Stimulated activated CD4-positive, alpha-beta T cell treated with anti-CD3 and anti-CD28 coated beads, Interleukin-1b, Interleukin-23, amount 100 ng/mL, for 4 hours (primary cell): ENCODE measurements around the gene PDE10A.

ENCODE experiments used
- DNase-seq, 2 donors: peaks; one replicate each; pipeline ENCODE4 v3.0.0-alpha.2; 2020; ENCODE audit warnings: low read depth in 2 of 2

PDE10A gene

GRCh38 chr6:165655191-165655590 is 7.8 kb downstream of the PDE10A start:
- DNase-seq, result no peak

- DNase-seq, result no peak
These were observed 8.9 kb downstream of the PDE10A start for GRCh38 chr6:165654144-165654543.

GRCh38 chr6:165653607-165654006 is 9.4 kb downstream of the PDE10A start:
- DNase-seq, result no peak

- no peak for DNase-seq
These were observed 9.8 kb downstream of the PDE10A start for GRCh38 chr6:165653196-165653595.

- DNase-seq, result no peak
These were observed 10.3 kb downstream of the PDE10A start for GRCh38 chr6:165652766-165653165.

- no peak for DNase-seq
These were observed 13.6 kb downstream of the PDE10A start for GRCh38 chr6:165649166-165650137.

GRCh38 chr6:165647041-165647440 is 16.0 kb downstream of the PDE10A start:
- DNase-seq, result no peak

GRCh38 chr6:165645919-165646318 is 17.1 kb downstream of the PDE10A start:
- DNase-seq, result no peak

GRCh38 chr6:165644586-165645266 is 18.3 kb downstream of the PDE10A start:
- no peak for DNase-seq

- no peak for DNase-seq
These were observed 20.0 kb downstream of the PDE10A start for GRCh38 chr6:165643015-165643414.

- DNase-seq, result no peak
These were observed 21.3 kb downstream of the PDE10A start for GRCh38 chr6:165641672-165642156.

GRCh38 chr6:165640806-165641205 is 22.2 kb downstream of the PDE10A start:
- no peak for DNase-seq

GRCh38 chr6:165638530-165638929 is 24.5 kb downstream of the PDE10A start:
- DNase-seq, result no peak

GRCh38 chr6:165637586-165637985 is 25.5 kb downstream of the PDE10A start:
- DNase-seq, result no peak

GRCh38 chr6:165636402-165637048 is 26.5 kb downstream of the PDE10A start:
- DNase-seq, result no peak

GRCh38 chr6:165635965-165636364 is 27.1 kb downstream of the PDE10A start:
- DNase-seq, result no peak

- no peak for DNase-seq
These were observed 28.8 kb downstream of the PDE10A start for GRCh38 chr6:165634101-165634880.

- DNase-seq, result no peak
These were observed 30.8 kb downstream of the PDE10A start for GRCh38 chr6:165632194-165632593.

- DNase-seq, result no peak
These were observed 32.5 kb downstream of the PDE10A start for GRCh38 chr6:165630544-165630953.

- no peak for DNase-seq
These were observed 34.1 kb downstream of the PDE10A start for GRCh38 chr6:165628955-165629354.

- no peak for DNase-seq
These were observed 35.7 kb downstream of the PDE10A start for GRCh38 chr6:165627366-165627765.
